ENCODE measurements around the gene DSCAML1. TPM values are rescaled to one million over a fixed set of nuclear protein-coding genes. Genes with fewer than 3 reads are reported as not detected.

DSCAML1 gene
- total and polyA plus RNA-seq, 9 of the 15 experiments (the other 6 are each of a cell fraction or from before 2014, with no cell fraction given), result not detected

DNA sequence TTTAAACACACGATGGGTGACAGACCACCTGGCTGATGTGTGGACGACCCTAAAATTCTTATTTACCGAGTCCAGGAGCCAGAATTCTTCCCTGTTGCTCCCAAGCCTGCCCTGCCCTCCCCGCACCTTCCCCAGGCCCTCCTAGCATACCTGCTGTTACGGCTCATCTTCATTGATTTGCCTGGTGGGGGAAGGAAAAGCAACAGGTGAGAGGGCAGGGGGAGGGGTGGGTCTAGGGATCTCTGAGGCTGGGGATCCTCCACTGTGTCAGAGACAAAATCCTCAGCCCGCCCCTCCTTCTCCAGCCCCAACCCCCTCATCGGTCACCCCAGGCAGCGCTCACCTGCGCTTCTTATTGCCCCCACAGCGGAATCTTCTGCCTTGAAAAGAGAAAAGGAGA, 23.5 kb upstream of the DSCAML1 start:
- in situ Hi-C loops (cut with MboI), result loop anchor here (5.0 kb wide), 2 partner anchors 127 to 227 kb away; no protein-coding TSS in a partner anchor
- H3K27me3 ChIP-seq (ENCODE audit: control insufficient read depth in 2 of 2, insufficient read depth in 2 of 2, low read length in 2 of 2), result peaks cover 9 to 41% of the 10 kb centered on the region in 2 experiments
- no peak overlapping the region for H3K4me2 ChIP-seq (ENCODE audit: insufficient read depth, low read length)
- DNase-seq (ENCODE audit: extremely low read depth in 1 of 4, low spot score in 3 of 4) (no peak), ATAC-seq (no peak), FAIRE-seq (no peak)
- CTCF ChIA-PET (ENCODE audit: low intra/inter-chr PET ratio), result interaction anchor here (1.8 to 4.0 kb wide), 3 partner anchors 126 to 232 kb away, joined by 4 to 37 read pairs (median 35); no protein-coding TSS in a partner anchor
- BruUV-seq (replicated peaks), result no TSS peak
- H4K20me1 ChIP-seq (replicated peaks; ENCODE audit: control insufficient read depth, insufficient read depth, low read length), result peaks cover 13% of the 10 kb centered on the region
- no peak overlapping the region for H2AFZ ChIP-seq (ENCODE audit: low read depth, low read length)
- no peaks in the 10 kb centered on the region for H3K79me2 ChIP-seq (ENCODE audit: control insufficient read depth, insufficient read depth, low read length)
- no peaks in the 10 kb centered on the region for H3K9me3 ChIP-seq (replicated peaks; ENCODE audit: control insufficient read depth, insufficient read depth, low read depth, low read length)
- peaks cover 0 to 35% of the 10 kb centered on the region in 2 experiments; a peak in 3 of 5 replicates for H3K4me1 ChIP-seq (replicated peaks in 1 of 2; ENCODE audit: control insufficient read depth in 2 of 2, insufficient read depth in 2 of 2, low read length in 2 of 2)
- POLR2A ChIA-PET, result no interaction called here
- no peaks in the 10 kb centered on the region for H3K36me3 ChIP-seq (ENCODE audit: control insufficient read depth, insufficient read depth, low read length)
- peaks cover 2% of the 10 kb centered on the region for H3K9me1 ChIP-seq (ENCODE audit: control insufficient read depth, insufficient read depth, low read length)
- H3K27ac ChIP-seq (ENCODE audit: extremely low read depth, low read depth, low read length), result no peak overlapping the region
- no peak overlapping the region for H3K4me3 ChIP-seq
- H3K9ac ChIP-seq (ENCODE audit: insufficient read depth in 1 of 2, low read depth in 2 of 2, low read length in 2 of 2), result no peak overlapping the region
- intact Hi-C loops (cut with micrococcal nuclease), result no loop called here
- 14% methylated on average over 4 of the region's 10 CpGs for WGBS (ENCODE audit: insufficient coverage, low coverage, missing lambda C conversion rate)
- TF ChIP-seq ESRRA (IDR thresholded peaks at IDR 0.05; ENCODE audit: borderline replicate concordance, low read depth) (no peak), STAG1 (CRISPR knock-in tag; IDR thresholded peaks at IDR 0.05; ENCODE audit: borderline replicate concordance) (no peak), PRMT5 (CRISPR knock-in tag; IDR thresholded peaks at IDR 0.05) (no peak), ZFPM2 (CRISPR knock-in tag; IDR thresholded peaks at IDR 0.05) (no peak), ZNF507 (tag; conservative IDR thresholded peaks at IDR 0.05) (no peak), YBX1 (IDR thresholded peaks at IDR 0.05) (no peak), ZZZ3 (IDR thresholded peaks at IDR 0.05) (no peak), NEUROD1 (IDR thresholded peaks at IDR 0.05; ENCODE audit: borderline replicate concordance, low read depth, low read length, partially characterized antibody) (no peak), WHSC1 (IDR thresholded peaks at IDR 0.05; ENCODE audit: low read length) (no peak), BDP1 (IDR thresholded peaks at IDR 0.05; ENCODE audit: insufficient read depth, insufficient read length) (no peak)
- TF ChIP-seq, protein P1, sequence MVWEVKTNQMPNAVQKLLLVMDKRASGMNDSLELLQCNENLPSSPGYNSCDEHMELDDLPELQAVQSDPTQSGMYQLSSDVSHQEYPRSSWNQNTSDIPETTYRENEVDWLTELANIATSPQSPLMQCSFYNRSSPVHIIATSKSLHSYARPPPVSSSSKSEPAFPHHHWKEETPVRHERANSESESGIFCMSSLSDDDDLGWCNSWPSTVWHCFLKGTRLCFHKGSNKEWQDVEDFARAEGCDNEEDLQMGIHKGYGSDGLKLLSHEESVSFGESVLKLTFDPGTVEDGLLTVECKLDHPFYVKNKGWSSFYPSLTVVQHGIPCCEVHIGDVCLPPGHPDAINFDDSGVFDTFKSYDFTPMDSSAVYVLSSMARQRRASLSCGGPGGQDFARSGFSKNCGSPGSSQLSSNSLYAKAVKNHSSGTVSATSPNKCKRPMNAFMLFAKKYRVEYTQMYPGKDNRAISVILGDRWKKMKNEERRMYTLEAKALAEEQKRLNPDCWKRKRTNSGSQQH (CRISPR knock-in tag; IDR thresholded peaks at IDR 0.05), result no peak
- TF ChIP-seq, protein P2, sequence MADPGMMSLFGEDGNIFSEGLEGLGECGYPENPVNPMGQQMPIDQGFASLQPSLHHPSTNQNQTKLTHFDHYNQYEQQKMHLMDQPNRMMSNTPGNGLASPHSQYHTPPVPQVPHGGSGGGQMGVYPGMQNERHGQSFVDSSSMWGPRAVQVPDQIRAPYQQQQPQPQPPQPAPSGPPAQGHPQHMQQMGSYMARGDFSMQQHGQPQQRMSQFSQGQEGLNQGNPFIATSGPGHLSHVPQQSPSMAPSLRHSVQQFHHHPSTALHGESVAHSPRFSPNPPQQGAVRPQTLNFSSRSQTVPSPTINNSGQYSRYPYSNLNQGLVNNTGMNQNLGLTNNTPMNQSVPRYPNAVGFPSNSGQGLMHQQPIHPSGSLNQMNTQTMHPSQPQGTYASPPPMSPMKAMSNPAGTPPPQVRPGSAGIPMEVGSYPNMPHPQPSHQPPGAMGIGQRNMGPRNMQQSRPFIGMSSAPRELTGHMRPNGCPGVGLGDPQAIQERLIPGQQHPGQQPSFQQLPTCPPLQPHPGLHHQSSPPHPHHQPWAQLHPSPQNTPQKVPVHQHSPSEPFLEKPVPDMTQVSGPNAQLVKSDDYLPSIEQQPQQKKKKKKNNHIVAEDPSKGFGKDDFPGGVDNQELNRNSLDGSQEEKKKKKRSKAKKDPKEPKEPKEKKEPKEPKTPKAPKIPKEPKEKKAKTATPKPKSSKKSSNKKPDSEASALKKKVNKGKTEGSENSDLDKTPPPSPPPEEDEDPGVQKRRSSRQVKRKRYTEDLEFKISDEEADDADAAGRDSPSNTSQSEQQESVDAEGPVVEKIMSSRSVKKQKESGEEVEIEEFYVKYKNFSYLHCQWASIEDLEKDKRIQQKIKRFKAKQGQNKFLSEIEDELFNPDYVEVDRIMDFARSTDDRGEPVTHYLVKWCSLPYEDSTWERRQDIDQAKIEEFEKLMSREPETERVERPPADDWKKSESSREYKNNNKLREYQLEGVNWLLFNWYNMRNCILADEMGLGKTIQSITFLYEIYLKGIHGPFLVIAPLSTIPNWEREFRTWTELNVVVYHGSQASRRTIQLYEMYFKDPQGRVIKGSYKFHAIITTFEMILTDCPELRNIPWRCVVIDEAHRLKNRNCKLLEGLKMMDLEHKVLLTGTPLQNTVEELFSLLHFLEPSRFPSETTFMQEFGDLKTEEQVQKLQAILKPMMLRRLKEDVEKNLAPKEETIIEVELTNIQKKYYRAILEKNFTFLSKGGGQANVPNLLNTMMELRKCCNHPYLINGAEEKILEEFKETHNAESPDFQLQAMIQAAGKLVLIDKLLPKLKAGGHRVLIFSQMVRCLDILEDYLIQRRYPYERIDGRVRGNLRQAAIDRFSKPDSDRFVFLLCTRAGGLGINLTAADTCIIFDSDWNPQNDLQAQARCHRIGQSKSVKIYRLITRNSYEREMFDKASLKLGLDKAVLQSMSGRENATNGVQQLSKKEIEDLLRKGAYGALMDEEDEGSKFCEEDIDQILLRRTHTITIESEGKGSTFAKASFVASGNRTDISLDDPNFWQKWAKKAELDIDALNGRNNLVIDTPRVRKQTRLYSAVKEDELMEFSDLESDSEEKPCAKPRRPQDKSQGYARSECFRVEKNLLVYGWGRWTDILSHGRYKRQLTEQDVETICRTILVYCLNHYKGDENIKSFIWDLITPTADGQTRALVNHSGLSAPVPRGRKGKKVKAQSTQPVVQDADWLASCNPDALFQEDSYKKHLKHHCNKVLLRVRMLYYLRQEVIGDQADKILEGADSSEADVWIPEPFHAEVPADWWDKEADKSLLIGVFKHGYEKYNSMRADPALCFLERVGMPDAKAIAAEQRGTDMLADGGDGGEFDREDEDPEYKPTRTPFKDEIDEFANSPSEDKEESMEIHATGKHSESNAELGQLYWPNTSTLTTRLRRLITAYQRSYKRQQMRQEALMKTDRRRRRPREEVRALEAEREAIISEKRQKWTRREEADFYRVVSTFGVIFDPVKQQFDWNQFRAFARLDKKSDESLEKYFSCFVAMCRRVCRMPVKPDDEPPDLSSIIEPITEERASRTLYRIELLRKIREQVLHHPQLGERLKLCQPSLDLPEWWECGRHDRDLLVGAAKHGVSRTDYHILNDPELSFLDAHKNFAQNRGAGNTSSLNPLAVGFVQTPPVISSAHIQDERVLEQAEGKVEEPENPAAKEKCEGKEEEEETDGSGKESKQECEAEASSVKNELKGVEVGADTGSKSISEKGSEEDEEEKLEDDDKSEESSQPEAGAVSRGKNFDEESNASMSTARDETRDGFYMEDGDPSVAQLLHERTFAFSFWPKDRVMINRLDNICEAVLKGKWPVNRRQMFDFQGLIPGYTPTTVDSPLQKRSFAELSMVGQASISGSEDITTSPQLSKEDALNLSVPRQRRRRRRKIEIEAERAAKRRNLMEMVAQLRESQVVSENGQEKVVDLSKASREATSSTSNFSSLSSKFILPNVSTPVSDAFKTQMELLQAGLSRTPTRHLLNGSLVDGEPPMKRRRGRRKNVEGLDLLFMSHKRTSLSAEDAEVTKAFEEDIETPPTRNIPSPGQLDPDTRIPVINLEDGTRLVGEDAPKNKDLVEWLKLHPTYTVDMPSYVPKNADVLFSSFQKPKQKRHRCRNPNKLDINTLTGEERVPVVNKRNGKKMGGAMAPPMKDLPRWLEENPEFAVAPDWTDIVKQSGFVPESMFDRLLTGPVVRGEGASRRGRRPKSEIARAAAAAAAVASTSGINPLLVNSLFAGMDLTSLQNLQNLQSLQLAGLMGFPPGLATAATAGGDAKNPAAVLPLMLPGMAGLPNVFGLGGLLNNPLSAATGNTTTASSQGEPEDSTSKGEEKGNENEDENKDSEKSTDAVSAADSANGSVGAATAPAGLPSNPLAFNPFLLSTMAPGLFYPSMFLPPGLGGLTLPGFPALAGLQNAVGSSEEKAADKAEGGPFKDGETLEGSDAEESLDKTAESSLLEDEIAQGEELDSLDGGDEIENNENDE (IDR thresholded peaks at IDR 0.05; ENCODE audit: low read depth, low read length), result no peak

All from K562 (cell line).